ENCODE measurements around the gene VEPH1.

DNA sequence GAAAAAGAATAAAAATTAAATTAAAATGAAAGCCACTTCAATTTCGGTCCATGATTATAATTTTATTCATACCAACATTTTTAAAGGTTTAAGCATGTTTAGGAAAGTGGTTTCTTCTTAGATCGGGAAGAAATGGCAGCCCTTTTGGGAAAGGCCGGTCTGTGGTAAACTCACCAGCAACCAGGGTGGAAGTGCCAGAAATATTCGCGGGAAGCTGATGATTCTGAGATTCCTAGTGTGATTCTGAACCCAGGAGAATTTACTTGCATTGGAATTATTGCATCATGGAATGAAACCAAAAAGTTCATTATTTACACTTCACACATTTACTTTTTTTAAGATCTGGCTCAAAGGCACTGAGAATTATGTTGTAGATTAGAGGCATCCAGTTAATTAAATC, 246.1 kb downstream of the VEPH1 start:
- TF ChIP-seq, protein P1, sequence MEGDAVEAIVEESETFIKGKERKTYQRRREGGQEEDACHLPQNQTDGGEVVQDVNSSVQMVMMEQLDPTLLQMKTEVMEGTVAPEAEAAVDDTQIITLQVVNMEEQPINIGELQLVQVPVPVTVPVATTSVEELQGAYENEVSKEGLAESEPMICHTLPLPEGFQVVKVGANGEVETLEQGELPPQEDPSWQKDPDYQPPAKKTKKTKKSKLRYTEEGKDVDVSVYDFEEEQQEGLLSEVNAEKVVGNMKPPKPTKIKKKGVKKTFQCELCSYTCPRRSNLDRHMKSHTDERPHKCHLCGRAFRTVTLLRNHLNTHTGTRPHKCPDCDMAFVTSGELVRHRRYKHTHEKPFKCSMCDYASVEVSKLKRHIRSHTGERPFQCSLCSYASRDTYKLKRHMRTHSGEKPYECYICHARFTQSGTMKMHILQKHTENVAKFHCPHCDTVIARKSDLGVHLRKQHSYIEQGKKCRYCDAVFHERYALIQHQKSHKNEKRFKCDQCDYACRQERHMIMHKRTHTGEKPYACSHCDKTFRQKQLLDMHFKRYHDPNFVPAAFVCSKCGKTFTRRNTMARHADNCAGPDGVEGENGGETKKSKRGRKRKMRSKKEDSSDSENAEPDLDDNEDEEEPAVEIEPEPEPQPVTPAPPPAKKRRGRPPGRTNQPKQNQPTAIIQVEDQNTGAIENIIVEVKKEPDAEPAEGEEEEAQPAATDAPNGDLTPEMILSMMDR (IDR thresholded peaks at IDR 0.05), result no peak
- no peak for TF ChIP-seq TCF7L2 (IDR thresholded peaks at IDR 0.05; ENCODE audit: low read depth, low read length)
